Activated T-cell treated with anti-CD3 and anti-CD28 coated beads for 24 hours (primary cell): ENCODE measurements around the gene IMP3.
A peak's percentile ranks its signal among the peaks of the same experiment; 100 is the strongest.
"Not testable (repeated sequence)": the region's sequence is repeated elsewhere in the genome, so short reads cannot be mapped to it uniquely, and the experiment has no call there.

ENCODE experiments used
- DNase-seq: peaks from one replicate; pipeline ENCODE4 v3.0.0-alpha.2; 2020; ENCODE audit warnings: low read depth

Gene IMP3

GRCh38 chr15:75639709-75640482 is at the start of gene IMP3:
Gene IMP3 (minus strand): TSS chr15:75640224. CDS start chr15:75640168, 56 bp downstream.
- peak; percentile 92 for DNase-seq

- DNase-seq: not testable (repeated sequence)
Observed at GRCh38 chr15:75689429-75689828, 49.4 kb upstream of the IMP3 start.

DNA sequence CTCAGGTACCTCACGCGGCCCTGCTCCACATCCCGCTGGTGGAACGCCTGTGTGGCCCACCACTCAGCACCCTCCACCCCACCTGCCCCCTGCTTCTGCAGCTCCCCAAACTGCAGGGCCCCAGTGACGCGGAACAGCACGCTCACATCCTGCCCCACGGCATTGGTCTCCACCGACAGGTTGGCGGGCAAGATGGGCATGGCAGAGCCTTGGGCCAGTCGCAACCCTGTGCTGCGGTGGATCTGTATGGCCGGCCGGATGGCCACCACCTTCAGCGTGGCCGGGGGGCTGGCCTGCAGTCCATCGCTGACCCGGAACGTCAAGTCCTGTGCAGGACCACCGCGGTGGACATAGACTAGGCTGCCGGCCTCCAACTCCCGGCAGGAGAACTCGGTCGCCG is 48.8 kb upstream of the IMP3 start:
- DNase-seq: no peak

- DNase-seq: no peak
Observed at GRCh38 chr15:75688278-75688557, 48.2 kb upstream of the IMP3 start.

GRCh38 chr15:75687486-75688277 is 47.7 kb upstream of the IMP3 start:
- no peak for DNase-seq

- peak; percentile 72 for DNase-seq
Observed at GRCh38 chr15:75686212-75686642, 46.2 kb upstream of the IMP3 start.

GRCh38 chr15:75685195-75685594 is 45.2 kb upstream of the IMP3 start:
- no peak for DNase-seq

GRCh38 chr15:75684648-75685047 is 44.6 kb upstream of the IMP3 start:
- DNase-seq: no peak

GRCh38 chr15:75683646-75684312 is 43.8 kb upstream of the IMP3 start:
- DNase-seq: peak; percentile 61

DNA sequence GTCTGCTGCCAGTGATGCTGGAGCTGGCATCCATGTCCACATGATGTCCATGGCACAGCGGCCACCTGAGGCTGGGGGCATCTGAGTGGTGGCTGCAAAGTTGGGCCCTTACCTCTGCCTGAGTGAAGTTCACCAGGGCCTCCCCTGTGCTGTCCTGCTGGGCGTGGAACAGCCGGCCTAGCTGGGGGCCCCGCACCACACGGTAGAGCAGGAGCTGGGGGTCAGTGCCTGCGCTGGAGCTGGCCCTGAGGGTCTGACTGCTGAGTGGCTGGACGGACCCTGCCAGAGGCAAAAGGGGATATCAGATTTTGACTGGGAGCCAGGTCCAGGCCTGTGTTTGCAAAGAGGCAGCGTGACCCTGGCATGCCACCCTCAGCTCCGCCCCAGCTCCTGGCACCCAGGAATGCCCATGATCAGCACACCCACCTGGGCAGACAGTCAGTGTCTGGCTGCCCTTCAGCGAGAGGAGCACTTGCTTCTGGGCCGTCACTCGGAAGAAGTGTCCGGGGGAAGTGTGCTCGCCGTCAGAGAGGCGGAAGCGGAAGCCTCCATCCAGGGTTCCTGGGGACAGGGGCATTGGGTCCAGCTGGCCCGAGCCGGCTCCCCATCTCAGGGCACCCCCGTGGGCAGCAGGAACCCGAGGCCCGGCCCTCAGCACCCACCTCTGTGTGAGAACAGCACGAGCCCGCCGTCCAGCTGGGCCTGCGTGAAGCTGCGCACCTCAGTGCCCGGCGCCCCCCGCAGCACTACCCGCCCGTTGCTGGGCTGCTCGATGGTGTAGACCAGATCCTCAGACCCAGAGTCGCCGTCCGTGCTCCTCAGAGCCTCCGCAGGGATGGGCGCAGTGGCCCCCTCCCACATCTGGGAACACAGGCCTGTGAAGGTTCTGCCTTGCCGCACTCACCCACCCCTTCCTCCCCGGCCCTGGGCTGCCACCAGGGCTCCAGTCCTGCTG is 42.4 kb upstream of the IMP3 start:
- no peak for DNase-seq

GRCh38 chr15:75680007-75680789 is 40.2 kb upstream of the IMP3 start:
- no peak for DNase-seq

- not testable (repeated sequence) for DNase-seq
Observed at GRCh38 chr15:75678324-75678690, 38.3 kb upstream of the IMP3 start.

GRCh38 chr15:75677465-75678323 is 37.7 kb upstream of the IMP3 start:
- DNase-seq: no peak

- DNase-seq: no peak
Observed at GRCh38 chr15:75676688-75677464, 36.9 kb upstream of the IMP3 start.

DNA sequence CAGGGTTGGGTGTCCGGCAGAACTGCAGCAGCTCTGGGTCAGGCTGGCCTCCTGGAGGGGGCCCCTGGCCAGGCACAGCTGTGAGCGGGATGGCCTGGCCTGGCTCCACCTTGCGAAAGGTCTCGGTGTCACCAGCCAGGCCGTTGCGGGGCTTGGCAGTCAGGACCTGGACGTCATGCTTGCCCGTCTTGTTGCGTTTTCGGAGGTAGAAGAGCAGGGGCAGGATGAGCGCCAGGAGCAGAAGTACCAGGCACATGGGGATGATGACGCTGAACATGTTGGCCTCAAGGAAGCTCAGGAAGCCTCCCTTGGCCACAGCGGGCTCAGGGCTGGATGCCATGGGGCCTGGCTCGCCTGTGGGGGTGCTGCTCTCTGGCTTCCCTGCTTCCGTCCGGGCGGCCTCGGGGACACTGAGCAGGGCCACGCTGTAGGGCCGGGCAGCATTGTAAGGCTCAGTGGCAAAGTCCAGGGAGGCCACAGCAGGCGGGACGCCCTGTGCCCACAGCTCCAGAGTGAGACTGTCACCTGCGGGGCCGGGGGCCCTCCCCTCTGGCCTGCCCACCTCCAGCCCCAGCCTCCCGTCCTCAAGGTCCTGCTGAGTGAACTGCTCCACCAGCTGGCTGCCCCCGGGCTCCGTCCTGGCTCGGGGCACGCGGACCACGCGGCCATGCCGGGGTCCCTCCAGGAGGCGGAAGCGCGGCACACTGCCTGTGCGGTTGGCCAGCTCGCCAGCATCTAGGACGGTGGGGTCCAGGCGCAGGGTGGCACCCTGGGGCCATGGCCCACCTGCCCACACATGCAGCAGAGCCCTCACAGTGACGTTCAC is 35.8 kb upstream of the IMP3 start:
- no peak for DNase-seq

GRCh38 chr15:75674366-75674765 is 34.3 kb upstream of the IMP3 start:
- DNase-seq: no peak

GRCh38 chr15:75673426-75674235 is 33.6 kb upstream of the IMP3 start:
- DNase-seq: no peak
